ENCODE results near the gene OR4D6. TPM values are rescaled to one million over a fixed set of nuclear protein-coding genes. Genes with fewer than 3 reads are reported as not detected.

OR4D6 gene
- total RNA-seq, 1 donor = not detected

DNA sequence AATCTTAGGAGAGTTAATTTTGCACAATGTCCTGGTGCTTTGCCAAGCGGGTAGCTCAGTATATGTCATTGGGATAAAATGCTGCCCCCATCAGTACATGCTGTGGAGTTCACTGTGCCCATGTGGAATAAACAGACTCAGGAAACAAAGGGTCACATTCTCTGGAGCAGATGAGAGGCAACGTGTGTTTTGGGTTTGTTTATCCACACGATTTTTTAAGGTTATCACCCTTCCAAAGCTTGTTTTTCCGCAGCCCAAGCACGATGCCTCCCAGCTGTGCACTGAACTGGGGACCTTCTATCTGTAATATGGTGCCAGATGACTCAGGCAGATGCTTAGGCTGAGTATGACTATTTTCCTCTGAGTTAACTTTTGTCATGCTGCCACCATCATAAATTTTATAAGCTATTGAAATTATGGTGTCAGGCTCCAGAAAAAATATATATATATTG, 6.5 kb downstream of the OR4D6 start:
- no peaks in the 10 kb centered on the region for H3K9me3 ChIP-seq (ENCODE audit: low read depth, low read length)
- no peaks in the 10 kb centered on the region for H3K27me3 ChIP-seq (ENCODE audit: insufficient read depth, low read length)
- no peak overlapping the region for H3K4me3 ChIP-seq (ENCODE audit: low read length)
- H3K4me1 ChIP-seq (ENCODE audit: insufficient read depth, low read length) = no peaks in the 10 kb centered on the region

DNA sequence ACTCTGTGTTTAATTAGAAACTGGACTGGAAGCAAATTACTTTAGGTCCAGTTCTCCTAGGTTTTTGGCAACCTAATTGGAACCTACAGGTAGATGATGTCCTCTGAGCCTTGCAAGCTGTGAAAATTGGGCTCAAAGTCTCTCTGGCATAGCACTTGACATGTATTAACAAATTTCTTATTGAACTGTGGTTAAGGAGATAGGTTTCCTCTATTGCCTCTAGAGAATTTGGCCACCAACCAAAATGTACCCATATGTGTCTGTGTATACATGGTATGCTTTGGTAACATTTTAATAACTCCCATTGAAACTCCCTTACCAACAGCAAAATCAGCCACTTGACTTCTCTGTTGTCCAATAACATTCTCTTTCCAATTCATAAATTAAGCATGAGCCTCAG, 16.3 kb downstream of the OR4D6 start, which contains the start of gene OR4D10:
Gene OR4D10, plus strand, starts transcription at position 301 of the 400 bp plus-strand sequence. CDS start 4,115 bp downstream, outside the sequence.
- Histone ChIP-seq H3K4me3 (ENCODE audit: low read length) (no peak within 1 kb of the TSS), H3K9me3 (ENCODE audit: low read depth, low read length) (no peaks in the 10 kb centered on the region), H3K4me1 (ENCODE audit: insufficient read depth, low read length) (no peaks in the 10 kb centered on the region), H3K27me3 (ENCODE audit: insufficient read depth, low read length) (no peaks in the 10 kb centered on the region)

GRCh38 chr11:59475176-59475575, 18.4 kb downstream of the OR4D6 start:
- Histone ChIP-seq H3K27me3 (ENCODE audit: insufficient read depth, low read length) (no peaks in the 10 kb centered on the region), H3K4me1 (ENCODE audit: insufficient read depth, low read length) (no peaks in the 10 kb centered on the region), H3K9me3 (ENCODE audit: low read depth, low read length) (no peaks in the 10 kb centered on the region), H3K4me3 (ENCODE audit: low read length) (no peak overlapping the region)

GRCh38 chr11:59479906-59480305, 23.1 kb downstream of the OR4D6 start:
- no peaks in the 10 kb centered on the region for H3K27me3 ChIP-seq (ENCODE audit: insufficient read depth, low read length)
- H3K4me1 ChIP-seq (ENCODE audit: insufficient read depth, low read length) = no peaks in the 10 kb centered on the region
- H3K9me3 ChIP-seq (ENCODE audit: low read depth, low read length) = no peaks in the 10 kb centered on the region
- no peak overlapping the region for H3K4me3 ChIP-seq (ENCODE audit: low read length)

- Histone ChIP-seq H3K4me3 (ENCODE audit: low read length) (no peak overlapping the region), H3K9me3 (ENCODE audit: low read depth, low read length) (no peaks in the 10 kb centered on the region), H3K27me3 (ENCODE audit: insufficient read depth, low read length) (no peaks in the 10 kb centered on the region), H3K4me1 (ENCODE audit: insufficient read depth, low read length) (no peaks in the 10 kb centered on the region)
These were observed 23.6 kb downstream of the OR4D6 start for GRCh38 chr11:59480359-59480758.

DNA sequence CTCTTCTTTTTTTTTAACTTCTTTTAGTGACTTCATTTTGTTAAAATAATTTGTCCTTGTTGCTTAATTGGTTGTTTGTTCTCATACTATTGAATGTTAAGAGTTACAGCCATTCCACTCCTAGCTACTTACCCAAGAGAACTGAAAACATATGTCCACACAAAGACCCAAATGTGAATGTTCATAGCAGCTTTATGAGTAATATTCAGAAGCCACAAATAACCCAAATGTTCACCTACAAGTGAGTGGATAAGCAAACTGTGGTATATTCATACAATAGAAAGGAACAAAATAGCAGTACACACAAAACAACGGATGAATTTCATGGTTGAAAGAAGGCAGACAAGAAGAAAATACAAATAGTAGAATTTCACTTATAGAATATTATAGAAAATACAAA, 45.2 kb downstream of the OR4D6 start:
- Histone ChIP-seq H3K27me3 (ENCODE audit: insufficient read depth, low read length) (no peaks in the 10 kb centered on the region), H3K4me3 (ENCODE audit: low read length) (no peak overlapping the region), H3K9me3 (ENCODE audit: low read depth, low read length) (no peaks in the 10 kb centered on the region), H3K4me1 (ENCODE audit: insufficient read depth, low read length) (no peaks in the 10 kb centered on the region)

- H3K4me3 ChIP-seq (ENCODE audit: low read length) = no peak within 1 kb of the TSS
- H3K4me1 ChIP-seq (ENCODE audit: insufficient read depth, low read length) = no peaks in the 10 kb centered on the region
- no peaks in the 10 kb centered on the region for H3K9me3 ChIP-seq (ENCODE audit: low read depth, low read length)
- no peaks in the 10 kb centered on the region for H3K27me3 ChIP-seq (ENCODE audit: insufficient read depth, low read length)
These were observed 46.5 kb downstream of the OR4D6 start, which contains the start of gene OR4D11 for GRCh38 chr11:59503276-59503675. Gene OR4D11 (plus strand): TSS chr11:59503576. CDS start chr11:59503576, 0 bp downstream.

Other genes starting within 250 kb of the OR4D6 start
- gene MPEG1, start 244.0 kb upstream of the OR4D6 start, total RNA-seq = 84.1 TPM
- 0.10 TPM for gene OR5AN1, start 98.1 kb upstream of the OR4D6 start, total RNA-seq
- gene OR5A2, start 30.5 kb upstream of the OR4D6 start, total RNA-seq = not detected
- under 0.01 TPM for gene OR5A1, start 20.5 kb upstream of the OR4D6 start, total RNA-seq
- not detected for gene OR4D10, start 16.4 kb downstream of the OR4D6 start, total RNA-seq
- gene OR4D11, start 46.6 kb downstream of the OR4D6 start, total RNA-seq = not detected
- gene OR4D9, start 54.6 kb downstream of the OR4D6 start, total RNA-seq = under 0.01 TPM
- 49.3 TPM for gene OSBP, start 158.8 kb downstream of the OR4D6 start, total RNA-seq
- 38.7 TPM for gene PATL1, start 212.1 kb downstream of the OR4D6 start, total RNA-seq

Data from mononuclear cell (primary cell).